Midbrain (tissue), 1 donor: Measurements from ENCODE around the gene PEX16.

Experiments used
- DNase-seq: peaks from one replicate; lab custom pipeline; 2025; lab: John Stamatoyannopoulos, UW

The PEX16 gene

GRCh38 chr11:45876401-45876800 lies 41.3 kb downstream of the PEX16 start:
- peak; percentile 21 for DNase-seq

- peak; percentile 76 for DNase-seq
These were observed 44.9 kb downstream of the PEX16 start for GRCh38 chr11:45872651-45873356.

GRCh38 chr11:45871638-45872037 lies 46.0 kb downstream of the PEX16 start:
- no peak for DNase-seq

GRCh38 chr11:45870706-45871105 lies 47.0 kb downstream of the PEX16 start:
- no peak for DNase-seq

GRCh38 chr11:45869551-45869950 lies 48.1 kb downstream of the PEX16 start:
- DNase-seq, result no peak

- no peak for DNase-seq
These were observed 53.6 kb downstream of the PEX16 start for GRCh38 chr11:45864041-45864440.

- DNase-seq, result no peak
These were observed 56.7 kb downstream of the PEX16 start for GRCh38 chr11:45860764-45861510.

GRCh38 chr11:45860348-45860747 lies 57.3 kb downstream of the PEX16 start:
- no peak for DNase-seq
